CD1c-positive myeloid dendritic cell (primary cell): ENCODE results near the gene EML6.

Source experiments
- DNase-seq: peaks from one replicate; pipeline ENCODE4 v3.0.0-alpha.2; 2016; ENCODE audit errors: extremely low spot score

EML6 gene

GRCh38 chr2:54912305-54912704 is 188.8 kb downstream of the EML6 start:
- DNase-seq: no peak

DNA sequence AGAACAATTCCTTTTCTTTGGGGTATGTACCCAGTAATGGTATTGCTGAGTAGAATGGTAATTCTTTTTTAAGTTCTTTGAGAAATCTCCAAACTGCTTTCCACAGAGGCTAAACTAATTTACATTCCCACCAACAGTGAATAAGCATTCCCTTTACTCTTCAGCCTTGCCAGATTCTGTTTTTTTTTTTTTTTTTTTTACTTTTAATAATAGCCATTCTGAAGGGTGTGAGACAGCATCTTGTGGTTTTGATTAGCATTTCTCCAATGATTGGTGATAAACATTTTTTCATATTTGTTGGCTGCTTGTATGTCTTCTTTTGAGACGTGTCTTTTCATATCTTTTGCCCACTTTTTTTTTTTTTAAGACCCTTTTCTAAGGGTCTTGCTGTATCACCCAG is 189.4 kb downstream of the EML6 start:
- DNase-seq: no peak

GRCh38 chr2:54914637-54915036 is 191.2 kb downstream of the EML6 start:
- no peak for DNase-seq

- no peak for DNase-seq
Observed at GRCh38 chr2:54915101-54915500, 191.6 kb downstream of the EML6 start.

DNA sequence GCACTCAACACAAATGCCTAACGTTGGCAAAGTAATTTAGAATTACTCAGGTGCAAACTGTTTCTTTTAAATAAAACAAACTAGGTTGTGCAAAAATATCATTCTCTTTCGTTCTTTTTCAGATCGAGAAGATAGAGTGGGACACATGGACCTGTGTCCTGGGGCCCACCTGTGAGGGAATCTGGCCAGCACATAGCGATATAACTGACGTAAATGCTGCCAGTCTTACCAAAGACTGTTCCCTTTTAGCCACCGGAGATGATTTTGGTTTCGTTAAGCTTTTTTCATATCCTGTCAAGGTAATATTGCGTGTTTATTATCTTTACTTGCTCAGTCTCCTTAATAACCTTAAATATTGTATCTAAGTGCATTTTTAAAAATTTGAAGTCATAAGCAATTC is 193.2 kb downstream of the EML6 start:
- DNase-seq: no peak

DNA sequence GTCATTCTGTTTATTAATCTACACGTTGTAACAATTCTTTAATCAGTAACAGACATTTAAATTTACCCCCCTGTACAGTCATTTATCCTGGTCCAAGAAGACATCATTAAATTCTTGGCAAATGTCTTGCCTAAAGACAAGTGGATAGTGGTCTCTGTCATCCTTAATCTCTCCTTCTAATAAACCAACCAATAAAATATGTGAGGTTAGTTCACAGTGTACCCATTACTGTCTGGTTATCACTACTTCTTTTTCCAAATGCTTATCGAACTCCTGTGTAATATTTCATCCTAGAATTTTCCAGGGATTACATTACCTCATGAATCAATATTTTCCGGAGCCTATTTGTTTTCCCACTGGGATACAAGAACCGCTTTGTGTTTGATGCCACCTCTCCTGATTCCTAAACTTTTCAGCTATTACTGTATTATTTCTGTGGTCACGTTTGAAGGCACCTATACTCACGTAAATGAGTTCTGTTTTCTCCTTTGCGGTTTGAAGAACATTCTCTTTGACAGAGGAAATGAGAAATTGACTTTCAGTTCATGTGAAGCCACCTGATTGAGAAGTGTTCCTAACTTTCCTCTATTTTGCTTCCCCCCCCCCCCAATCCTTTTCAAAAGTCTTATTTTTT is 195.3 kb downstream of the EML6 start:
- no peak for DNase-seq

DNA sequence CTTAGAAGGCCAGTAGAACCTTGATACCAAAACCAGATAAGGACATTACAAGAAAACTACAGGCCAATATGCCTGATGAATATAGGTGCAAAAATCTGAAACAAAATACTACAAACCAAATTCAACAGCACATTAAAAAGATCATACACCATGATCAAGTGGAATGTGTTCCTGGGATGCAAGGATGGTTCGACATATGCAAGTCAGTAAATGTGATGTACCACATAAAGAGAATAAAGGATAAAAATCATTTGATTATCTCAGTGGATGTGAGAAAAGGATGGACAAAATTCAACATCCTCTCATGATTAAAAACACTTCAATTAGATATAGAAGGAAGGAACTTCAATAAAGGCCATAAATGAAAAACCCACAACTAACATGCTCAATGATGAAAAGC is 197.2 kb downstream of the EML6 start:
- DNase-seq: no peak

- no peak for DNase-seq
Observed at GRCh38 chr2:54924121-54924520, 200.7 kb downstream of the EML6 start.

- no peak for DNase-seq
Observed at GRCh38 chr2:54925022-54925421, 201.6 kb downstream of the EML6 start.

DNA sequence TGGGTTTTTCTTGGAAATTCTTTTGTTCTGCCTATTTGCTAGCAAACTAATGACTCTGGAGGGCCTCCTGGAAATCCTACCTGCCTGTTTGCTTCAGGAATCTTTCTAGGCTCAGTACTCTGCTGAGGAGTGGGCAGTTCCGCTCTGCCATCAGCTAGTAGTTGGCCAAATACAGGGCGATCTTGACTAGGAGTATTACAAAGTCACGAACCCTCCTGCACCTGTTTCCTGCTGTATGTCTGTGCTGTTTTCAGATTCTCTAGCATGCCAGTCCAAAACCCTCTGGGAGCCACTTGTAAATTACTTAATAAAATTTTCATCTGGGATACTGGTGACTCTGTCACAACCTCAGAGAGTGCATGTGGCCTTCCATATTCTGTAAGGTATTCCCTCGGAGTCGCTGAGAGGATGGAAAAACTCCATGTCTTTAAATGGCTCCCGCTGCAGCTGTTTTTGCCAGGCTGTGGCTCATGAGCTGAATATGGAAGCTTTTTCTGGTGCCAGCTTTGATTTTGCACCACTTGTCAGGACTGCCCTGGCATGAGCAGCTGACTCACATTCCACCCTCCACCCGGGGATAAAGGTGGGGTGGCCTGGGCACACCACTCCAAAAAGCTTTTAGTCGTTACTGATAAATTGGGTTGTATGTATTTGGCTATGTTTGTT is 203.8 kb downstream of the EML6 start:
- no peak for DNase-seq

- no peak for DNase-seq
Observed at GRCh38 chr2:54927751-54928615, 204.5 kb downstream of the EML6 start.

GRCh38 chr2:54928719-54929118 is 205.3 kb downstream of the EML6 start:
- DNase-seq: no peak

- DNase-seq: no peak
Observed at GRCh38 chr2:54931473-54931872, 208.0 kb downstream of the EML6 start.

GRCh38 chr2:54935389-54935788 is 211.9 kb downstream of the EML6 start:
- DNase-seq: no peak

DNA sequence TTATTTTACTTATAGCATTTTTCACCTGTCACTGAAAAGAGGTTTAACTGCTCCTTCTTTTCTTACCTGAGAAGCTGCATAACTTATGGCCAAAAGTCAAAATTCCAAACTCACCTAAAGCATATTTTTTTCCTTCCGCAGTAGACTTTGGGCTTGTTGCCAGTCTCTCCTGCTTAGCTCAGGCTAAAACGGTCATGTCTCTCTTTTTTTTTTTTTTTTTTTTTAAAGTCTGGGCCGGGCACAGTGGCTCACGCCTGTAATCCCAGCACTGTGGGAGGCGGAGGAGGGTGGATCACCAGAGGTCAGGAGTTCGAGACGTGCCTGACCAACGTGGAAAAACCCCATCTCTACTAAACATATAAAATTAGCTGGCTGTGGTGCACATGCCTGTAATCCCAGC is 213.3 kb downstream of the EML6 start:
- no peak for DNase-seq

DNA sequence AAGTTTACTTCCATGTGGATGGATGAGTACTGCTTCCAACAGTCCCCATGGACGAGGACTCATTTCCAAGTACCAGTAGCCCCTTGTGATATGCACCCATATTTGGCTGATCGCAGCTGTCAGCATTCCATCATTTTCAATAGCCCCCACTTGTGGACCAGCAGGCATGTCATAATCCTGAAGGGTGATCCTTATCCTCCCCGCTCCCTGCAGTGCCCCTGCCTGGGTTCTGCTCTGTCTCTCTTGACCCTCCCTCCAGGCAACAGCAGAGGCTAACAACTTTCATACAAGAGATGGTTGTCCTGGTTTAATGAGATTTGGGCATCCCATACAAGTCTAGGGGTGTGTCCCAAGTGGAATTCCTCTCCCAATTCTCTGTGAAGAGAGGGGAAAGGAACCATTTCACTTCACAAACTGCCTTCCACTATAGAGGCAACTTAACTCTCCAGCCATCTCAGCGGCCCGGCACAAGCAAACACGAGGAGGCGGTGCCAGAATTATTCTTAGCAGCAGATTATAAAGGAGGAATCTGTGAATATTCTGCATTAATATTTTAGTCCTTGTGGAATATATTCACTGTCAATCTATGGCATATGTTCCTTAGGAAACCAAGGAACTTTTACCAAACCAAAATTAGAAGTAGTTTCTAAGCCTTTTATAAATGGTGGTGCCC is 216.1 kb downstream of the EML6 start:
- no peak for DNase-seq

DNA sequence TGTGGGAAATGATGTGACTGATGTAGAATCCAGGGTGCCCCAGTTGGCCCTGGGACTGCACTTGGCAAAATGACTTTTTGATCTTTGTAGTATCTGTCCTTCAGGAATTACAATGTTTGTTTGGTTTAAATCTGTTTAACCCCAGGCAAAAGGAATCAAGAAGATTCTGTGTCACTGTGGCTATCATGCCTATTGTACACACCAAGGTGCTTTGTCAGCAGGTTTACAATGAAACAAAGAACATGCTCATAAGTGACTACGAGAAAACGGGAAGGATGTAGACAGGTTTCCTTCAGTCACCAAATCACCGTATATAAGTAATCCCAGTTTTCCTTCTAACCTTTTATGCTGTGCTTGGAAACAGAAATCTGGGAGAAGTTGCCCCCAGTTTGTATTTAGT is 217.3 kb downstream of the EML6 start:
- no peak for DNase-seq

- DNase-seq: no peak
Observed at GRCh38 chr2:54941248-54941984, 218.0 kb downstream of the EML6 start.

- no peak for DNase-seq
Observed at GRCh38 chr2:54942373-54942772, 218.9 kb downstream of the EML6 start.

- DNase-seq: no peak
Observed at GRCh38 chr2:54944724-54945326, 221.4 kb downstream of the EML6 start.
